HepG2 (cell line): ENCODE measurements around the gene CRYBB2. TPM values are rescaled to one million over a fixed set of nuclear protein-coding genes. Genes with fewer than 3 reads are reported as not detected.

Experiments used
- FOSL2 ChIP-seq: sonication (generic); formaldehyde crosslinking; IDR thresholded peaks from 2 replicates; pipeline ENCODE4 v1.4.0; 2020; ENCODE audit warnings: missing genetic modification reagents
- HIVEP1 ChIP-seq: sonication (generic); formaldehyde crosslinking; IDR thresholded peaks from 2 replicates; pipeline ENCODE4 v1.4.0; 2020; ENCODE audit warnings: mild to moderate bottlenecking, missing genetic modification reagents
- HOXA7 ChIP-seq: sonication (generic); formaldehyde crosslinking; IDR thresholded peaks from 2 replicates; pipeline ENCODE4 v1.8.1; 2022; ENCODE audit warnings: mild to moderate bottlenecking, missing genetic modification reagents, moderate library complexity
- KDM5B ChIP-seq: sonication (generic); formaldehyde crosslinking; IDR thresholded peaks from 2 replicates; pipeline ENCODE4 v1.4.0; 2020; ENCODE audit warnings: missing genetic modification reagents, mild to moderate bottlenecking, borderline replicate concordance
- MNT ChIP-seq: fragments of 450-650 bp; IDR thresholded peaks from 2 replicates; pipeline ENCODE4 v1.6.1; 2016
- MTA1 ChIP-seq: sonication (generic); formaldehyde crosslinking; IDR thresholded peaks from 2 replicates; pipeline ENCODE4 v1.4.0; 2020; ENCODE audit warnings: missing genetic modification reagents, mild to moderate bottlenecking, borderline replicate concordance
- MTF1 ChIP-seq: sonication (generic); formaldehyde crosslinking; IDR thresholded peaks from 2 replicates; pipeline ENCODE4 v1.5.0; 2020; ENCODE audit warnings: missing genetic modification reagents
- NFYC ChIP-seq: IDR thresholded peaks from 2 replicates; pipeline ENCODE4 v1.6.1; 2016; ENCODE audit warnings: missing genetic modification reagents, missing compliant biosample characterization
- RBM39 ChIP-seq: fragments of 200-400 bp; formaldehyde crosslinking; IDR thresholded peaks from one replicate; pipeline ENCODE4 v1.6.1; 2018; ENCODE audit warnings: antibody characterized with exemption, mild to moderate bottlenecking, low read depth, low read length; ENCODE audit not compliant: poor library complexity, severe bottlenecking
- STAG1 ChIP-seq: sonication (generic); formaldehyde crosslinking; IDR thresholded peaks from 2 replicates; pipeline ENCODE4 v1.4.0; 2020; ENCODE audit warnings: missing genetic modification reagents
- TP53 ChIP-seq: sonication (generic); formaldehyde crosslinking; conservative IDR thresholded peaks from 2 replicates; pipeline ENCODE4 v1.4.0; 2020; ENCODE audit warnings: missing genetic modification reagents
- ZFX ChIP-seq: sonication (generic); formaldehyde crosslinking; IDR thresholded peaks from 2 replicates; pipeline ENCODE4 v1.4.0; 2020; ENCODE audit warnings: mild to moderate bottlenecking, low read depth, missing genetic modification reagents, moderate library complexity
- ZNF292 ChIP-seq: sonication (generic); formaldehyde crosslinking; IDR thresholded peaks from 2 replicates; pipeline ENCODE4 v1.8.1; 2022; ENCODE audit warnings: mild to moderate bottlenecking, low read depth, missing genetic modification reagents, borderline replicate concordance
- ZNF572 ChIP-seq: sonication (generic); formaldehyde crosslinking; IDR thresholded peaks from 2 replicates; pipeline ENCODE4 v1.5.1; 2020; ENCODE audit warnings: mild to moderate bottlenecking, missing genetic modification reagents
- ZNF574 ChIP-seq: sonication (generic); formaldehyde crosslinking; IDR thresholded peaks from 2 replicates; pipeline ENCODE4 v1.4.0; 2020; ENCODE audit warnings: missing genetic modification reagents
- ZNF768 ChIP-seq: sonication (generic); formaldehyde crosslinking; IDR thresholded peaks from 2 replicates; pipeline ENCODE4 v1.4.0; 2020; ENCODE audit warnings: missing genetic modification reagents
- polyA plus RNA-seq, 8 experiments: library from polyadenylated mRNA; depleted of rRNA in 3 of 8; stranded (reverse) in 7 of 8; unstranded in 1 of 8; fragments of >200 nt; fragmentation: Illumina TruSeq in 4 of 8; extraction: Trizol in 4 of 8; gene quantifications; 2 replicates each; pipeline versions ENCODE4 v1.2.1 to v1.2.3, GENCODE V29; 2011 to 2016; ENCODE audit warnings: low read depth in 4 of 8, missing spikeins in 1 of 8, mixed read lengths in 1 of 8; ENCODE audit not compliant: insufficient read depth in 1 of 8
- total RNA-seq, 5 experiments: library from RNA; depleted of rRNA; stranded (reverse); fragments of >200 nt; fragmentation: Illumina TruSeq; extraction: Trizol; gene quantifications; 2 replicates each; pipeline ENCODE4 v1.2.3, GENCODE V29; 2016; ENCODE audit warnings: low read depth in 1 of 5
- TF ChIP-seq, protein P1 (sequence below): IDR thresholded peaks from 2 replicates; pipeline ENCODE4 v1.6.1; 2016; ENCODE audit warnings: low read depth
- TF ChIP-seq, protein P2 (sequence below): sonication (generic); formaldehyde crosslinking; IDR thresholded peaks from 2 replicates; pipeline ENCODE4 v1.5.0; 2020; ENCODE audit warnings: mild to moderate bottlenecking, missing genetic modification reagents, moderate library complexity

The CRYBB2 gene
- total and polyA plus RNA-seq, 2 of the 13 experiments (the other 11 are each of a cell fraction or from before 2014, with no cell fraction given) = 0.11 to 0.18 TPM

- TF ChIP-seq ZNF768 (CRISPR knock-in tag) (no peak), MTF1 (CRISPR knock-in tag) (no peak), ZNF292 (no peak), NFYC (CRISPR knock-in tag) (peak; percentile 97), MTA1 (peak; percentile 44; the same call in 1 of the 2 replicates), RBM39 (peak; percentile 32), HIVEP1 (CRISPR knock-in tag) (peak; percentile 35; the same call in 1 of the 2 replicates), ZNF572 (no peak; the same call in 1 of the 2 replicates), ZFX (0 out of 2 replicates have a peak, but pooled peaks have one; percentile 14), FOSL2 (0 out of 2 replicates have a peak, but pooled peaks have one; percentile 21), MNT (no peak), STAG1 (CRISPR knock-in tag) (peak; percentile 99), ZNF574 (CRISPR knock-in tag) (peak; percentile 52; the same call in 1 of the 2 replicates), KDM5B (CRISPR knock-in tag) (0 out of 2 replicates have a peak, but pooled peaks have one; percentile 47), HOXA7 (no peak), TP53 (CRISPR knock-in tag) (no peak)
- TF ChIP-seq, protein P1, sequence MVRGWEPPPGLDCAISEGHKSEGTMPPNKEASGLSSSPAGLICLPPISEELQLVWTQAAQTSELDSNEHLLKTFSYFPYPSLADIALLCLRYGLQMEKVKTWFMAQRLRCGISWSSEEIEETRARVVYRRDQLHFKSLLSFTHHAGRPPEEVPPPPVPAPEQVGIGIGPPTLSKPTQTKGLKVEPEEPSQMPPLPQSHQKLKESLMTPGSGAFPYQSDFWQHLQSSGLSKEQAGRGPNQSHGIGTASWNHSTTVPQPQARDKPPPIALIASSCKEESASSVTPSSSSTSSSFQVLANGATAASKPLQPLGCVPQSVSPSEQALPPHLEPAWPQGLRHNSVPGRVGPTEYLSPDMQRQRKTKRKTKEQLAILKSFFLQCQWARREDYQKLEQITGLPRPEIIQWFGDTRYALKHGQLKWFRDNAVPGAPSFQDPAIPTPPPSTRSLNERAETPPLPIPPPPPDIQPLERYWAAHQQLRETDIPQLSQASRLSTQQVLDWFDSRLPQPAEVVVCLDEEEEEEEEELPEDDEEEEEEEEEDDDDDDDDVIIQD (CRISPR knock-in tag) = peak; percentile 41; the same call in 1 of the 2 replicates
- TF ChIP-seq, protein P2, sequence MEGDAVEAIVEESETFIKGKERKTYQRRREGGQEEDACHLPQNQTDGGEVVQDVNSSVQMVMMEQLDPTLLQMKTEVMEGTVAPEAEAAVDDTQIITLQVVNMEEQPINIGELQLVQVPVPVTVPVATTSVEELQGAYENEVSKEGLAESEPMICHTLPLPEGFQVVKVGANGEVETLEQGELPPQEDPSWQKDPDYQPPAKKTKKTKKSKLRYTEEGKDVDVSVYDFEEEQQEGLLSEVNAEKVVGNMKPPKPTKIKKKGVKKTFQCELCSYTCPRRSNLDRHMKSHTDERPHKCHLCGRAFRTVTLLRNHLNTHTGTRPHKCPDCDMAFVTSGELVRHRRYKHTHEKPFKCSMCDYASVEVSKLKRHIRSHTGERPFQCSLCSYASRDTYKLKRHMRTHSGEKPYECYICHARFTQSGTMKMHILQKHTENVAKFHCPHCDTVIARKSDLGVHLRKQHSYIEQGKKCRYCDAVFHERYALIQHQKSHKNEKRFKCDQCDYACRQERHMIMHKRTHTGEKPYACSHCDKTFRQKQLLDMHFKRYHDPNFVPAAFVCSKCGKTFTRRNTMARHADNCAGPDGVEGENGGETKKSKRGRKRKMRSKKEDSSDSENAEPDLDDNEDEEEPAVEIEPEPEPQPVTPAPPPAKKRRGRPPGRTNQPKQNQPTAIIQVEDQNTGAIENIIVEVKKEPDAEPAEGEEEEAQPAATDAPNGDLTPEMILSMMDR (CRISPR knock-in tag) = peak; percentile 99
These were observed 16.3 kb downstream of the CRYBB2 start (continued) for GRCh38 chr22:25235547-25236290.
